OCI-LY7 (cell line): Measurements from ENCODE around the gene HDGFL2. TPM values are rescaled to one million over a fixed set of nuclear protein-coding genes. Genes with fewer than 3 reads are reported as not detected.

Experiments used
- BruUV-seq: library from RNA; stranded (reverse); fragments of 400-500 nt; replicated peaks from 2 replicates; lab custom pipeline; 2021; lab: Mats Ljungman, UMichigan
- CTCF ChIA-PET: fragments of 300-600 bp; sonication (Branson Sonifier 250); formaldehyde crosslinking; loops from one replicate; lab custom pipeline; 2022; ENCODE audit warnings: antibody characterized with exemption; ENCODE audit not compliant: unreplicated experiment; lab: Charles Lee
- POLR2A ChIA-PET: fragments of 300-600 bp; sonication (Branson Sonifier 250); formaldehyde crosslinking; loops from one replicate; lab custom pipeline; 2022; ENCODE audit warnings: antibody characterized with exemption; lab: Charles Lee
- DNase-seq: peaks from one replicate; pipeline ENCODE4 v3.0.0-alpha.2; 2015; ENCODE audit warnings: low spot score
- H2AFZ ChIP-seq: fragments of 200-600 bp; sonication (generic), shearing (Covaris generic); 2 replicates; pipeline ENCODE4 v1.6.1; 2014; ENCODE audit warnings: mild to moderate bottlenecking, antibody characterized with exemption, low read length, moderate library complexity
- H3K27ac ChIP-seq: fragments of 200-600 bp; sonication (generic); 2 replicates; pipeline ENCODE4 v1.5.1; 2014; ENCODE audit warnings: mixed run types, low read depth, mild to moderate bottlenecking, moderate library complexity, low read length, inconsistent platforms; ENCODE audit not compliant: poor library complexity, severe bottlenecking
- H3K36me3 ChIP-seq: fragments of 200-600 bp; sonication (generic); 2 replicates; pipeline ENCODE4 v1.6.1; 2014; ENCODE audit warnings: mild to moderate bottlenecking, antibody characterized with exemption, low read length, moderate library complexity, mixed read lengths; ENCODE audit not compliant: insufficient read depth
- H3K4me1 ChIP-seq: fragments of 200-600 bp; sonication (generic); 2 replicates; pipeline ENCODE4 v1.5.1; 2014; ENCODE audit warnings: mild to moderate bottlenecking, low read length; ENCODE audit not compliant: insufficient read depth, poor library complexity, severe bottlenecking
- H3K4me2 ChIP-seq: fragments of 200-600 bp; sonication (generic); 2 replicates; pipeline ENCODE4 v1.6.1; 2014; ENCODE audit warnings: mild to moderate bottlenecking, low read length
- H3K4me3 ChIP-seq: fragments of 200-600 bp; sonication (generic); 2 replicates; pipeline ENCODE4 v1.5.1; 2014; ENCODE audit warnings: mild to moderate bottlenecking, low read depth, low read length; ENCODE audit not compliant: poor library complexity, severe bottlenecking
- H3K79me2 ChIP-seq: fragments of 200-600 bp; sonication (generic); 2 replicates; pipeline ENCODE4 v1.6.1; 2016; ENCODE audit warnings: low read depth, mild to moderate bottlenecking, low read length, moderate library complexity, mixed read lengths; ENCODE audit not compliant: insufficient read depth
- H3K9me2 ChIP-seq: fragments of 200-600 bp; sonication (generic); 2 replicates; pipeline ENCODE4 v1.6.1; 2016; ENCODE audit warnings: mild to moderate bottlenecking, low read length, mixed read lengths; ENCODE audit not compliant: insufficient read depth
- H3K9me3 ChIP-seq: fragments of 200-600 bp; sonication (generic); 2 replicates; pipeline ENCODE4 v1.6.1; 2014; ENCODE audit warnings: mild to moderate bottlenecking, mixed run types, low read length, mixed read lengths
- H4K20me1 ChIP-seq: fragments of 200-600 bp; sonication (generic); 2 replicates; pipeline ENCODE4 v1.6.1; 2014; ENCODE audit warnings: mild to moderate bottlenecking, antibody characterized with exemption, low read length, moderate library complexity, mixed read lengths; ENCODE audit not compliant: insufficient read depth
- CTCF ChIP-seq: fragments of 200-600 bp; sonication (generic); conservative IDR thresholded peaks from 2 replicates; pipeline ENCODE4 v1.5.1; 2014; ENCODE audit warnings: mild to moderate bottlenecking, antibody characterized with exemption, low read length, moderate library complexity, mixed read lengths
- EZH2phosphoT487 ChIP-seq: fragments of 200-600 bp; sonication (generic); IDR thresholded peaks from 2 replicates; pipeline ENCODE4 v1.6.1; 2018; ENCODE audit warnings: low read depth, borderline replicate concordance, mild to moderate bottlenecking, mixed run types, antibody characterized with exemption, low read length, moderate library complexity, mixed read lengths
- intact Hi-C: fragments of 100-400 bp; cut with micrococcal nuclease; formaldehyde crosslinking; loops from one replicate; pipeline ENCODE4 v1.10.0; 2022; ENCODE audit not compliant: unreplicated experiment
- total RNA-seq, 2 experiments: library from RNA; depleted of rRNA in 1 of 2; stranded (reverse); fragments of >200 nt in 1 of 2; shearing (Covaris generic) in 1 of 2; gene quantifications; 2 replicates each; pipeline ENCODE4 v1.2.3, GENCODE V29; 2014 to 2022

The HDGFL2 gene
- total RNA-seq, 2 experiments from 2014 or later: 54.5 to 85.9 TPM

GRCh38 chr19:4431808-4432674, 40.1 kb upstream of the HDGFL2 start:
- TF ChIP-seq EZH2phosphoT487 (no peak), CTCF (no peak)
- Histone ChIP-seq H3K4me3 (no peak overlapping the region), H3K4me1 (no peaks in the 10 kb centered on the region), H3K27ac (no peak overlapping the region), H3K36me3 (peaks cover 87% of the 10 kb centered on the region), H3K4me2 (no peak overlapping the region), H3K9me3 (no peaks in the 10 kb centered on the region), H3K9me2 (no peaks in the 10 kb centered on the region), H2AFZ (no peak overlapping the region), H3K79me2 (no peaks in the 10 kb centered on the region), H4K20me1 (no peaks in the 10 kb centered on the region)
- ChIA-PET CTCF (no interaction called here), POLR2A (no interaction called here)
- BruUV-seq: no TSS peak
- intact Hi-C loops: no loop called here
- DNase-seq: no peak

GRCh38 chr19:4432918-4433506, 39.1 kb upstream of the HDGFL2 start:
- no peaks in the 10 kb centered on the region for H3K9me2 ChIP-seq
- BruUV-seq: no TSS peak
- TF ChIP-seq EZH2phosphoT487: no peak
- no peak for TF ChIP-seq CTCF
- H3K4me1 ChIP-seq: no peaks in the 10 kb centered on the region
- DNase-seq: no peak
- H4K20me1 ChIP-seq: no peaks in the 10 kb centered on the region
- H2AFZ ChIP-seq: no peak overlapping the region
- H3K79me2 ChIP-seq: no peaks in the 10 kb centered on the region
- no peaks in the 10 kb centered on the region for H3K9me3 ChIP-seq
- no peak overlapping the region for H3K4me3 ChIP-seq
- intact Hi-C loops: no loop called here
- POLR2A ChIA-PET: no interaction called here
- peaks cover 94% of the 10 kb centered on the region for H3K36me3 ChIP-seq
- CTCF ChIA-PET: no interaction called here
- H3K4me2 ChIP-seq: no peak overlapping the region
- H3K27ac ChIP-seq: no peak overlapping the region

- Histone ChIP-seq H3K79me2 (no peaks in the 10 kb centered on the region), H3K9me2 (no peaks in the 10 kb centered on the region), H3K4me2 (no peak overlapping the region), H3K9me3 (no peaks in the 10 kb centered on the region), H2AFZ (no peak overlapping the region), H3K36me3 (peaks cover 96% of the 10 kb centered on the region), H3K27ac (no peak overlapping the region), H3K4me3 (no peak overlapping the region), H4K20me1 (no peaks in the 10 kb centered on the region), H3K4me1 (no peaks in the 10 kb centered on the region)
- TF ChIP-seq EZH2phosphoT487 (no peak), CTCF (no peak)
- ChIA-PET CTCF (no interaction called here), POLR2A (interaction anchor here (0.5 kb wide), 1 partner anchor 15 kb away, joined by 3 read pairs; no protein-coding TSS in a partner anchor)
- intact Hi-C loops: no loop called here
- BruUV-seq: no TSS peak
- DNase-seq: no peak
Observed at GRCh38 chr19:4434391-4434790, 37.7 kb upstream of the HDGFL2 start.
